LoVo (cell line): ENCODE data around the gene PHF1.

Source experiments
- DNase-seq: peaks from one replicate; pipeline ENCODE4 v3.0.0-alpha.2; 2016; ENCODE audit warnings: low spot score

The PHF1 gene

GRCh38 chr6:33458676-33459075, 47.9 kb downstream of the PHF1 start:
- no peak for DNase-seq

GRCh38 chr6:33459226-33459625, 48.4 kb downstream of the PHF1 start:
- no peak for DNase-seq
